ENCODE data around the gene COL5A1.

The COL5A1 gene

GRCh38 chr9:134750450-134751155 lies 109.0 kb downstream of the COL5A1 start:
- ATAC-seq (ENCODE audit: insufficient read depth, low read depth) = no peak
- Histone ChIP-seq H3K27ac (ENCODE audit: low read length) (no peak overlapping the region), H2AFZ (ENCODE audit: low read depth, low read length) (no peak overlapping the region), H4K20me1 (ENCODE audit: insufficient read depth, low read length) (no peaks in the 10 kb centered on the region), H3K27me3 (ENCODE audit: insufficient read depth, low read length, poor library complexity) (no peaks in the 10 kb centered on the region), H3K4me2 (ENCODE audit: insufficient read depth, low read length) (no peak overlapping the region), H3K4me3 (ENCODE audit: low read depth in 1 of 2, low read length in 2 of 2) (no peak overlapping the region), H3K4me1 (ENCODE audit: insufficient read depth, low read length) (no peaks in the 10 kb centered on the region), H3K79me2 (ENCODE audit: insufficient read depth, low read length) (no peaks in the 10 kb centered on the region), H3K9ac (ENCODE audit: low read depth, low read length) (no peak overlapping the region), H3K9me3 (ENCODE audit: insufficient read depth, low read length, severe bottlenecking) (peaks cover 20% of the 10 kb centered on the region), H3K36me3 (ENCODE audit: insufficient read depth, low read length) (no peaks in the 10 kb centered on the region)
- no peak for TF ChIP-seq CTCF (IDR thresholded peaks at IDR 0.05; ENCODE audit: borderline replicate concordance, extremely low read depth, low read length, poor library complexity, severe bottlenecking)
- no peak for TF ChIP-seq EZH2 (IDR thresholded peaks at IDR 0.05; ENCODE audit: borderline replicate concordance, low read depth, low read length, severe bottlenecking)
- no peak for DNase-seq

- Histone ChIP-seq H3K4me1 (ENCODE audit: insufficient read depth, low read length) (no peaks in the 10 kb centered on the region), H3K79me2 (ENCODE audit: insufficient read depth, low read length) (no peaks in the 10 kb centered on the region), H2AFZ (ENCODE audit: low read depth, low read length) (no peak overlapping the region), H3K4me2 (ENCODE audit: insufficient read depth, low read length) (no peak overlapping the region), H3K36me3 (ENCODE audit: insufficient read depth, low read length) (no peaks in the 10 kb centered on the region), H3K9ac (ENCODE audit: low read depth, low read length) (no peak overlapping the region), H3K9me3 (ENCODE audit: insufficient read depth, low read length, severe bottlenecking) (peaks cover 16% of the 10 kb centered on the region), H3K27ac (ENCODE audit: low read length) (no peak overlapping the region), H3K4me3 (ENCODE audit: low read depth in 1 of 2, low read length in 2 of 2) (no peak overlapping the region), H4K20me1 (ENCODE audit: insufficient read depth, low read length) (no peaks in the 10 kb centered on the region), H3K27me3 (ENCODE audit: insufficient read depth, low read length, poor library complexity) (no peaks in the 10 kb centered on the region)
- TF ChIP-seq EZH2 (IDR thresholded peaks at IDR 0.05; ENCODE audit: borderline replicate concordance, low read depth, low read length, severe bottlenecking) (no peak), CTCF (IDR thresholded peaks at IDR 0.05; ENCODE audit: borderline replicate concordance, extremely low read depth, low read length, poor library complexity, severe bottlenecking) (no peak)
- ATAC-seq (ENCODE audit: insufficient read depth, low read depth) (no peak), DNase-seq (no peak)
Measured at GRCh38 chr9:134751622-134752021, 110.0 kb downstream of the COL5A1 start.

GRCh38 chr9:134752471-134753168 lies 111.0 kb downstream of the COL5A1 start:
- Histone ChIP-seq H3K4me1 (ENCODE audit: insufficient read depth, low read length) (no peaks in the 10 kb centered on the region), H3K27ac (ENCODE audit: low read length) (no peak overlapping the region), H3K27me3 (ENCODE audit: insufficient read depth, low read length, poor library complexity) (no peaks in the 10 kb centered on the region), H3K4me3 (ENCODE audit: low read depth in 1 of 2, low read length in 2 of 2) (no peak overlapping the region), H3K4me2 (ENCODE audit: insufficient read depth, low read length) (no peak overlapping the region), H3K79me2 (ENCODE audit: insufficient read depth, low read length) (no peaks in the 10 kb centered on the region), H3K9me3 (ENCODE audit: insufficient read depth, low read length, severe bottlenecking) (peaks cover 6% of the 10 kb centered on the region), H4K20me1 (ENCODE audit: insufficient read depth, low read length) (no peaks in the 10 kb centered on the region), H2AFZ (ENCODE audit: low read depth, low read length) (no peak overlapping the region), H3K36me3 (ENCODE audit: insufficient read depth, low read length) (no peaks in the 10 kb centered on the region), H3K9ac (ENCODE audit: low read depth, low read length) (no peak overlapping the region)
- DNase-seq (no peak), ATAC-seq (ENCODE audit: insufficient read depth, low read depth) (no peak)
- TF ChIP-seq EZH2 (IDR thresholded peaks at IDR 0.05; ENCODE audit: borderline replicate concordance, low read depth, low read length, severe bottlenecking) (no peak), CTCF (IDR thresholded peaks at IDR 0.05; ENCODE audit: borderline replicate concordance, extremely low read depth, low read length, poor library complexity, severe bottlenecking) (no peak)

Data from DND-41 (cell line).